ENCODE data around the gene SPEF2. TPM values are rescaled to one million over a fixed set of nuclear protein-coding genes. Genes with fewer than 3 reads are reported as not detected.

SPEF2 gene
- total RNA-seq = 1.7 and 1.8 TPM in 2 replicates

GRCh38 chr5:35617435-35618303 is at the start of gene SPEF2:
Gene SPEF2 (plus strand): TSS chr5:35617863. CDS start chr5:35617998, 135 bp downstream.

GRCh38 chr5:35856765-35857351 is 239.2 kb downstream of the SPEF2 start, which contains the start of gene IL7R:
Gene IL7R (plus strand): TSS chr5:35856891. CDS start chr5:35856978, 87 bp downstream.

Other genes starting within 250 kb of the SPEF2 start
- gene IL7R, start 239.0 kb downstream of the SPEF2 start, total RNA-seq = 0.12 and 0.13 TPM in 2 replicates

Measured in aortic smooth muscle cell (primary cell).